GM12872 (cell line): ENCODE results near the gene ZNF615.

Experiments
- CTCF ChIP-seq: IDR thresholded peaks from 3 replicates; pipeline ENCODE4 v1.5.1; 2011; ENCODE audit warnings: low read depth, mild to moderate bottlenecking, low read length, moderate library complexity; ENCODE audit not compliant: insufficient read depth

ZNF615 gene

GRCh38 chr19:51965583-51965982, 42.4 kb downstream of the ZNF615 start:
- no peak for TF ChIP-seq CTCF

- TF ChIP-seq CTCF = no peak
Observed at GRCh38 chr19:51959791-51960190, 48.2 kb downstream of the ZNF615 start.

- TF ChIP-seq CTCF = no peak
Observed at GRCh38 chr19:51948975-51949374, 59.0 kb downstream of the ZNF615 start.

GRCh38 chr19:51946602-51947001, 61.4 kb downstream of the ZNF615 start:
- TF ChIP-seq CTCF = no peak

GRCh38 chr19:51944798-51945552, 63.0 kb downstream of the ZNF615 start:
- no peak for TF ChIP-seq CTCF
